GM10266 (cell line): Measurements from ENCODE around the gene MAP4.

ENCODE experiments used
- DNase-seq: peaks from one replicate; pipeline ENCODE4 v3.0.0; 2012; ENCODE audit errors: extremely low spot score
- TF ChIP-seq, protein P1 (sequence below): IDR thresholded peaks from 2 replicates; pipeline ENCODE4 v1.5.1; 2012; ENCODE audit warnings: mild to moderate bottlenecking, low read depth; ENCODE audit not compliant: control insufficient read depth, insufficient read depth; ENCODE audit errors: missing control alignments

The MAP4 gene

DNA sequence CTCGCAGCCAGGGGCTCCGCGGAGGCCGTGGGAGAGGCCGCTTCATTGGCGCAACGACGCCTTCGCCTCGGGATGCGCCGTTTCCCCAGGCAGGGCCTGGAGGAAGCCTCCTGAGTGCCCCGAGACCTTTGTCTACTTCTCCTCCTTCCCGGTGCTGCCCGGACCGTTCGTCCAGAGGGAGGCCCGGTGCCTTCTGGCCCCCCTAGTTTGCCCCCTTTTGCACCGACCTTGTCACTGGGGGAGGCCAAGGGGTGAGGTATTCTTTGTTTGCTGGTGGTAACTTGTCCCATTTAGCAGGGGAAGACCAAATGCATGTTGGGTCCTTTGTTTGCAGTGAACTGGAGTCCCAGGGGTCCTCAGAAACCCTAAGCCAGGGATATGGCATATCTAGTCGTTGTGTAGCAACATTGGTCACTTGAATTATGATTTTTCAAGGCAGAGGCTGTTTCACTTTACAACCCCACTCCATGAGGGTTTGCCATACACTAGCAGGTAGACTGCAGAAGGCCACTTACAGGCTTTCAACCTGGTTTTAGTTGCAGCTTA, 212.7 kb downstream of the MAP4 start:
- no peak for DNase-seq
- TF ChIP-seq, protein P1, sequence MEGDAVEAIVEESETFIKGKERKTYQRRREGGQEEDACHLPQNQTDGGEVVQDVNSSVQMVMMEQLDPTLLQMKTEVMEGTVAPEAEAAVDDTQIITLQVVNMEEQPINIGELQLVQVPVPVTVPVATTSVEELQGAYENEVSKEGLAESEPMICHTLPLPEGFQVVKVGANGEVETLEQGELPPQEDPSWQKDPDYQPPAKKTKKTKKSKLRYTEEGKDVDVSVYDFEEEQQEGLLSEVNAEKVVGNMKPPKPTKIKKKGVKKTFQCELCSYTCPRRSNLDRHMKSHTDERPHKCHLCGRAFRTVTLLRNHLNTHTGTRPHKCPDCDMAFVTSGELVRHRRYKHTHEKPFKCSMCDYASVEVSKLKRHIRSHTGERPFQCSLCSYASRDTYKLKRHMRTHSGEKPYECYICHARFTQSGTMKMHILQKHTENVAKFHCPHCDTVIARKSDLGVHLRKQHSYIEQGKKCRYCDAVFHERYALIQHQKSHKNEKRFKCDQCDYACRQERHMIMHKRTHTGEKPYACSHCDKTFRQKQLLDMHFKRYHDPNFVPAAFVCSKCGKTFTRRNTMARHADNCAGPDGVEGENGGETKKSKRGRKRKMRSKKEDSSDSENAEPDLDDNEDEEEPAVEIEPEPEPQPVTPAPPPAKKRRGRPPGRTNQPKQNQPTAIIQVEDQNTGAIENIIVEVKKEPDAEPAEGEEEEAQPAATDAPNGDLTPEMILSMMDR, result no peak

DNA sequence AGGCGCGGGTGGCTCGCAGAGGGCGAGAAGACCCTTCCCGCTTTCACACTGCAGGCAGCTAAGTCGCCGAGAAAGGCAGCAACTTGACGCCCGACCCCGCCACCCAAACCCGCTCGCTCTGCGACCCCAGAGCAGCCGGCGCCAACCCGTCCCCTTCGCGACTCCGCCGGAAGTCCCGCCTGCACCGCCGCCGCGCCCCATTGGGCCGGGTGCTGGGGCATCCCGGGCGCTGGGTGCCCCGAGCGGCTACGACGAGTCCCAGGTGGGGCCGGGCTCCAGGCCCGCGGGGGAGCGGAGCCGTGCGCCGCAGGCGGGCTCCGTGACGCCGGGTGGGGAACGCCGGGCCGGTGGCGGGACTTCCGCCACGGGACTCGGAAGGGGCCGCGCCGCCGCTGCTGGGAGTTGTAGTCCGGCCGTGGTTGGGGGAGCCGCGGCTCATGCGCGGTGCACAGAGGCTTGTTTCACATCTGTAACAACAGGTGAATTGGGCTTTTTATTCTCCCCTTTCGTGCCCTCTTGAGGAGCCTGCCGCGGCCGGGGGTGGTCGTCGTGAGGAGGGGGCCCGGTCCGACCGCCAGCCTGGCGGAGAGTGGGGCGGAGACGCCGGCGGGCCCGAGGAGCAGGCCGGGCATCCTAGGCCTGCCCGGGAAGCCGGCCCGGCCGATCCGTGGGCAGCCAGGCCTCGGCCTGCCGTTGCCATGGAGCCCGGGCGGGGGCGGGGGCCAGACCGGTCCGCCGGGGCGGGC, 213.3 kb downstream of the MAP4 start, which contains the start of gene DHX30:
DHX30 (plus strand) TSS at position 405 of the 746 bp plus-strand sequence. CDS start 7,546 bp downstream, outside the sequence.
- DNase-seq, result peak; percentile 95
- TF ChIP-seq, protein P1, result no peak
